K562 (cell line): ENCODE results near the gene FOXO3. TPM values are rescaled to one million over a fixed set of nuclear protein-coding genes. Genes with fewer than 3 reads are reported as not detected.

Experiments
- ATF7 ChIP-seq: fragments of 450-650 bp; IDR thresholded peaks from 2 replicates; pipeline ENCODE4 v1.7.1; 2014; ENCODE audit warnings: mild to moderate bottlenecking, moderate library complexity
- BRCA1 ChIP-seq, 2 experiments: fragments of 450-650 bp in 1 of 2; sonication (generic) in 1 of 2; formaldehyde crosslinking in 1 of 2; IDR thresholded peaks; 2 replicates each; pipeline versions ENCODE4 v1.5.0 to v1.6.1; 2017 to 2020; ENCODE audit warnings: mild to moderate bottlenecking in 1 of 2, missing genetic modification reagents in 1 of 2
- MYC ChIP-seq, 2 experiments: fragments of 250-450 bp in 1 of 2; sonication (Bioruptor Pico) in 1 of 2; IDR thresholded peaks; 2 replicates each; pipeline versions ENCODE4 v1.5.1 to v1.6.1; 2012 to 2021; ENCODE audit warnings: low read depth in 2 of 2, borderline replicate concordance in 1 of 2, improper control_type of control experiment in 1 of 2, low read length in 1 of 2, mild to moderate bottlenecking in 1 of 2, moderate library complexity in 1 of 2
- NR2C1 ChIP-seq, 2 experiments: fragments of 450-650 bp; IDR thresholded peaks; 2 replicates each; pipeline ENCODE4 v1.6.1; 2017; ENCODE audit warnings: mild to moderate bottlenecking in 2 of 2, antibody characterized with exemption in 1 of 2, inconsistent platforms in 1 of 2, missing compliant biosample characterization in 1 of 2, missing genetic modification characterization in 1 of 2
- PHF8 ChIP-seq: fragments of 200-600 bp; sonication (generic); IDR thresholded peaks from 2 replicates; pipeline ENCODE4 v1.6.1; 2012; ENCODE audit warnings: mixed run types, mild to moderate bottlenecking, inconsistent platforms, low read length, moderate library complexity, borderline replicate concordance
- SP1 ChIP-seq: sonication (generic); formaldehyde crosslinking; IDR thresholded peaks from 2 replicates; pipeline ENCODE4 v1.8.1; 2022; ENCODE audit warnings: mild to moderate bottlenecking, missing genetic modification reagents
- polyA plus RNA-seq, 8 experiments: library from polyadenylated mRNA; depleted of rRNA in 4 of 8; stranded (reverse) in 5 of 8; unstranded in 3 of 8; fragments of >200 nt; fragmentation: Nextera tagmentation in 2 of 8; fragmentation: Illumina TruSeq in 1 of 8; extraction: Ambion mirVana in 2 of 8; extraction: Trizol in 1 of 8; gene quantifications; 2 replicates each; pipeline versions ENCODE4 v1.2.1 to v1.2.3, GENCODE V29; 2011 to 2014; ENCODE audit warnings: inconsistent platforms in 1 of 8, missing spikeins in 1 of 8
- total RNA-seq, 7 experiments: library from RNA; depleted of rRNA in 6 of 7; stranded (reverse); fragments of >200 nt in 6 of 7; fragmentation: Illumina TruSeq in 2 of 7; extraction: Trizol in 2 of 7; gene quantifications; 2 replicates each; pipeline versions ENCODE4 v1.2.1 to v1.2.3, GENCODE V29; 2011 to 2021; ENCODE audit warnings: low replicate concordance in 1 of 7
- TF ChIP-seq, protein P1 (sequence below): sonication (generic); formaldehyde crosslinking; IDR thresholded peaks from 2 replicates; pipeline ENCODE4 v1.8.1; 2022; ENCODE audit warnings: missing genetic modification reagents
- TF ChIP-seq, protein P2 (sequence below), 2 experiments: IDR thresholded peaks in 1 of 2; conservative IDR thresholded peaks in 1 of 2; 2 replicates each; pipeline ENCODE4 v1.6.1; 2016; ENCODE audit warnings: low read depth in 2 of 2, mild to moderate bottlenecking in 1 of 2, missing compliant biosample characterization in 1 of 2, missing genetic modification characterization in 1 of 2, moderate library complexity in 1 of 2

The FOXO3 gene
- total and polyA plus RNA-seq, 9 of the 15 experiments (the other 6 are each of a cell fraction or from before 2014, with no cell fraction given), result 3.0 to 14.6 (median 6.0) TPM

- TF ChIP-seq, protein P1, sequence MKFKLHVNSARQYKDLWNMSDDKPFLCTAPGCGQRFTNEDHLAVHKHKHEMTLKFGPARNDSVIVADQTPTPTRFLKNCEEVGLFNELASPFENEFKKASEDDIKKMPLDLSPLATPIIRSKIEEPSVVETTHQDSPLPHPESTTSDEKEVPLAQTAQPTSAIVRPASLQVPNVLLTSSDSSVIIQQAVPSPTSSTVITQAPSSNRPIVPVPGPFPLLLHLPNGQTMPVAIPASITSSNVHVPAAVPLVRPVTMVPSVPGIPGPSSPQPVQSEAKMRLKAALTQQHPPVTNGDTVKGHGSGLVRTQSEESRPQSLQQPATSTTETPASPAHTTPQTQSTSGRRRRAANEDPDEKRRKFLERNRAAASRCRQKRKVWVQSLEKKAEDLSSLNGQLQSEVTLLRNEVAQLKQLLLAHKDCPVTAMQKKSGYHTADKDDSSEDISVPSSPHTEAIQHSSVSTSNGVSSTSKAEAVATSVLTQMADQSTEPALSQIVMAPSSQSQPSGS, result no peak
- TF ChIP-seq PHF8 (peak; percentile 57; the same call in 1 of the 2 replicates), BRCA1 (IDR thresholded peaks at IDR 0.05) (no peak), BRCA1 (CRISPR knock-in tag; IDR thresholded peaks at IDR 0.05) (0 out of 2 replicates have a peak, but pooled peaks have one; percentile 66), SP1 (CRISPR knock-in tag) (peak; percentile 54; the same call in 1 of the 2 replicates), NR2C1 (IDR thresholded peaks at IDR 0.05) (no peak), NR2C1 (tag; IDR thresholded peaks at IDR 0.05) (peak; percentile 34; the same call in 1 of the 2 replicates), ATF7 (peak; percentile 60), MYC (IDR thresholded peaks at IDR 0.05; ENCODE audit: low read depth, low read length) (no peak), MYC (CRISPR knock-in tag; IDR thresholded peaks at IDR 0.05; ENCODE audit: borderline replicate concordance, low read depth) (peak; percentile 73; the same call in 1 of the 2 replicates)
- TF ChIP-seq, protein P2, sequence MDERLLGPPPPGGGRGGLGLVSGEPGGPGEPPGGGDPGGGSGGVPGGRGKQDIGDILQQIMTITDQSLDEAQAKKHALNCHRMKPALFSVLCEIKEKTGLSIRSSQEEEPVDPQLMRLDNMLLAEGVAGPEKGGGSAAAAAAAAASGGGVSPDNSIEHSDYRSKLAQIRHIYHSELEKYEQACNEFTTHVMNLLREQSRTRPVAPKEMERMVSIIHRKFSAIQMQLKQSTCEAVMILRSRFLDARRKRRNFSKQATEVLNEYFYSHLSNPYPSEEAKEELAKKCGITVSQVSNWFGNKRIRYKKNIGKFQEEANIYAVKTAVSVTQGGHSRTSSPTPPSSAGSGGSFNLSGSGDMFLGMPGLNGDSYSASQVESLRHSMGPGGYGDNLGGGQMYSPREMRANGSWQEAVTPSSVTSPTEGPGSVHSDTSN (CRISPR knock-in tag; IDR thresholded peaks at IDR 0.05; ENCODE audit: low read depth), result no peak
- TF ChIP-seq, protein P2 (tag; conservative IDR thresholded peaks at IDR 0.05; ENCODE audit: low read depth), result peak; percentile 86
- TF ChIP-seq, all 486 proteins: peak for 67
These were observed 744 bp upstream of the FOXO3 start (continued) for GRCh38 chr6:108559884-108560462.
